Measurements from ENCODE around the gene HCFC1R1. TPM values are rescaled to one million over a fixed set of nuclear protein-coding genes. Genes with fewer than 3 reads are reported as not detected.
"Not testable (repeated sequence)": the region's sequence is repeated elsewhere in the genome, so short reads cannot be mapped to it uniquely, and the experiment has no call there.

Gene HCFC1R1, protein sequence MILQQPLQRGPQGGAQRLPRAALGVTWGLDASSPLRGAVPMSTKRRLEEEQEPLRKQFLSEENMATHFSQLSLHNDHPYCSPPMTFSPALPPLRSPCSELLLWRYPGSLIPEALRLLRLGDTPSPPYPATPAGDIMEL
- total RNA-seq, result 10 to 100 TPM; 27.5 to 41.5 (median 31.9) TPM

DNA sequence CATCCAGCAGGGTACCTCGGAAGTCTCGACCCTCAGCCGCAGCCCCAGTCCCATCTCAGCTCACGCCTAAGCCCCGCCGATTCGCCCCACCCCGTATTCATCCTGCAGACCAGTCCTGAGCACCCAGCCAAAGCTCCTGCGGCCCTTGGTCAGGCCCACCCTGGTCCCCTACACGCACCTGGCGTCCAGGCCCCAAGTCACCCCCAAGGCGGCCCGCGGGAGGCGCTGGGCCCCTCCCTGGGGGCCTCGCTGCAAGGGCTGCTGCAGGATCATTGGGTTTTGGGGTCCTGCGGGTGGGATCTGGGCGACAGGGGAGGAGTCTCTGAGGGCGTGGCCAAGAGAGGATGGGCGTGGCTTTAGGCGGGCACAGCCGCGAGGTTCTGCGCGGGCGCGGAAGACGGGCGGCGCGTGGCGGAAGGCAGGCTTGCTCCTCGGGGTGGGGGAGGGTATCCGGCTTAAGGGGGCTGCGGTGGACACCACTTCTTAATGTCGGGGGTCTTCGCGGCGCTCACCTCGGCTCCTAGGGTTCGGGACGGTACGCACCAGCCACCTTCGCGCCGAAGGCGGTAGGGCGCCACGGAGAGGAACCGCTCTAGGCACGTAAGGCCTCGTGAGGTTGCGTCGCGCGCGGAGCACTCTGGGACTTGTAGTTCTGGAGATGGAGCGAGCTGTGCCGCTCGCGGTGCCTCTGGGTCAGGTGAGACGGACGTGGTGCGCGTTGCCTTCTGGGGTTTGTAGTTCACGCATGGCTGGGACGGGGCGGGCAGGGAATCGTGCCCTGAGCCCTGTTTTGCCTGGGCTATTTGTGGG is at the start of gene HCFC1R1, which contains the start of gene THOC6:
HCFC1R1 (minus strand) TSS at position 274 of the 810 bp plus-strand sequence; CDS start at position 273, 1 bp downstream.
THOC6 (plus strand) TSS at position 367 of the 810 bp plus-strand sequence; CDS start at position 659, 292 bp downstream.
- intact Hi-C loops (cut with DNase I; ENCODE audit: low total_unique reads), result no loop called here
- DNase-seq (ENCODE audit: low spot score in 2 of 2), result peak; percentile 96 to 99
- TF ChIP-seq POLR2A (IDR thresholded peaks at IDR 0.05) (no peak), CTCF (IDR thresholded peaks at IDR 0.05) (no peak)
- H3K4me3 ChIP-seq (ENCODE audit: low read depth, poor library complexity, severe bottlenecking), result peak within 1 kb of the TSS; percentile 60
- WGBS, 2 donors, result 0 to 1% methylated on average over 21 to 37 of the region's 69 CpGs

DNA sequence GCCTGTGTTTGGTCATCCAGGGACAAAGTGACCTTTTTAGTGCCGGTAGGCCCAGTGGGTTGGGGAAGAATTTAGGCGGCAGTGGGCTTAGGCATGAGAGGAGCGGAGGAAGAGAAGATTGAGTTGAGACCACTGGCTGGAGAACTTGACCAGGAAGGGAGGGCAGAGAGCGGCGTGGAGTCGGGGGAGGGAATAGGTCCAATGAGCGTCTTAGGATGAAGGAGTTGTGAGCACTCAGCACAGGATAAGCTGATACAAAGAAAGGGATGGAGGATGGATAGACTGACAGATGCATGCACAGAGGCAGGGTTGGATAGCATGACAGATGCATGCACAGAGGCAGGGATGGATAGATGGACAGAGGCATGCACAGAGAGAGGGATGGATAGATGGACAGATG is 49.7 kb upstream of the HCFC1R1 start:
- TF ChIP-seq CTCF (IDR thresholded peaks at IDR 0.05) (no peak), POLR2A (IDR thresholded peaks at IDR 0.05) (no peak)
- 90 to 93% methylated on average over 7 of the region's 7 CpGs for WGBS, 2 donors
- DNase-seq (ENCODE audit: low spot score in 2 of 2), result no peak
- intact Hi-C loops (cut with DNase I; ENCODE audit: low total_unique reads), result no loop called here
- no peak overlapping the region for H3K4me3 ChIP-seq (ENCODE audit: low read depth, poor library complexity, severe bottlenecking)

- WGBS, 2 donors, result 70 to 72% methylated on average over 6 to 15 of the region's 18 CpGs
- DNase-seq (ENCODE audit: low spot score in 2 of 2); intact Hi-C loops (cut with DNase I; ENCODE audit: low total_unique reads); H3K4me3 ChIP-seq (ENCODE audit: low read depth, poor library complexity, severe bottlenecking): not testable (repeated sequence)
These were observed 49.0 kb upstream of the HCFC1R1 start for GRCh38 chr16:3072576-3073263.

DNA sequence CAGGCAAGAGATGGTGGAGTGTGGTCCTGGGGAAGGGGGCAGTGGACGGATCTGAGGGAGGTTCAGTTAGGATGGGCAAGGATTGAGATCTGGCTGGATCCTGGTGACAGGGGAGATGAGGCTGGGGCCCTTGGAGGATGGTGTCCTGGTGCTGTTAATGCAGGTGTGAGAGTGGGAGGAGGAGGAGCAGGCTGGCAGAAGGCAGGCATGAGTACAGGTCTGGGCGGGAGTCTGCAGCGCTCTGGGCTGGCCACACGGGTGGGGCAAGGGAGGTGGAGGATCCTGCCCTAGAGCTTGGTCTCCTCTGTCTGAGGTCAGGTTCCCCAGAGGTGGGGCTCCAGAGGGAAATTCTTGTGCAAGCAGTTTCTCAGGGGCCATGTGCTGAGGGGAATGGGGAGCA is 48.4 kb upstream of the HCFC1R1 start:
- H3K4me3 ChIP-seq (ENCODE audit: low read depth, poor library complexity, severe bottlenecking); DNase-seq (ENCODE audit: low spot score in 2 of 2); intact Hi-C loops (cut with DNase I; ENCODE audit: low total_unique reads): not testable (repeated sequence)
- WGBS, 2 donors, result 43 to 44% methylated on average over 4 of the region's 4 CpGs

DNA sequence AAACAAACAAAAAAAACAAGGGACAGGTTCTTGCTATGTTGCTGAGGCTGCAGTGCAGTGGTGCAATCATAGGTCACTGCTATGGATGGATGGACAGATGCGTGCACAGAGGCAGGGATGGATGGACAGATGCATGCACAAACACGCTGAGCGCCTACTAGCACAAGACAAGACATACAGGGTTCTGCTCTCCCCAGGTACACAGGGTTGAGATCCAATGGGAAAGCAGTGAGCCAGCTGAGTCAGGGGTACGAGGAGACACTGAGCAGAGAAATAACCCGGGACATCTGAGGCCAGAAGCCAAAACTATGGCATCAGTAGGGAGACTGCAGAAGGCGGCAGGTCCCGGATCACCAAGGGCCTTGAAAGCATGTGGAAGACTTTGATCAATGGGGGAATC is 47.9 kb upstream of the HCFC1R1 start:
- H3K4me3 ChIP-seq (ENCODE audit: low read depth, poor library complexity, severe bottlenecking), result no peak overlapping the region
- 85 to 89% methylated on average over 7 of the region's 7 CpGs for WGBS, 2 donors
- intact Hi-C loops (cut with DNase I; ENCODE audit: low total_unique reads), result no loop called here
- no peak for TF ChIP-seq CTCF (IDR thresholded peaks at IDR 0.05)
- no peak for DNase-seq (ENCODE audit: low spot score in 2 of 2)

- intact Hi-C loops (cut with DNase I; ENCODE audit: low total_unique reads), result no loop called here
- no peak for DNase-seq (ENCODE audit: low spot score in 2 of 2)
- no peak overlapping the region for H3K4me3 ChIP-seq (ENCODE audit: low read depth, poor library complexity, severe bottlenecking)
- WGBS, 2 donors, result 85 to 89% methylated on average over 9 of the region's 9 CpGs
- TF ChIP-seq CTCF (IDR thresholded peaks at IDR 0.05) (no peak), POLR2A (IDR thresholded peaks at IDR 0.05) (no peak)
These were observed 46.9 kb upstream of the HCFC1R1 start for GRCh38 chr16:3070608-3071111.

GRCh38 chr16:3069146-3069545 is 45.4 kb upstream of the HCFC1R1 start:
- H3K4me3 ChIP-seq (ENCODE audit: low read depth, poor library complexity, severe bottlenecking); DNase-seq (ENCODE audit: low spot score in 2 of 2); intact Hi-C loops (cut with DNase I; ENCODE audit: low total_unique reads): not testable (repeated sequence)
- 89 to 90% methylated on average over 10 of the region's 11 CpGs for WGBS, 2 donors
